Hematopoietic multipotent progenitor cell treated with erythropoietin and hydrocortisone succinate and interleukin-3 and kit ligand, for 17 days (in vitro differentiated cells): ENCODE results near the gene ZFP42.
"Not testable (repeated sequence)": the region's sequence is repeated elsewhere in the genome, so short reads cannot be mapped to it uniquely, and the experiment has no call there.

Experiments
- DNase-seq: peaks from one replicate; pipeline ENCODE4 v3.0.0-alpha.2; 2015; ENCODE audit warnings: low spot score

ZFP42 gene

DNA sequence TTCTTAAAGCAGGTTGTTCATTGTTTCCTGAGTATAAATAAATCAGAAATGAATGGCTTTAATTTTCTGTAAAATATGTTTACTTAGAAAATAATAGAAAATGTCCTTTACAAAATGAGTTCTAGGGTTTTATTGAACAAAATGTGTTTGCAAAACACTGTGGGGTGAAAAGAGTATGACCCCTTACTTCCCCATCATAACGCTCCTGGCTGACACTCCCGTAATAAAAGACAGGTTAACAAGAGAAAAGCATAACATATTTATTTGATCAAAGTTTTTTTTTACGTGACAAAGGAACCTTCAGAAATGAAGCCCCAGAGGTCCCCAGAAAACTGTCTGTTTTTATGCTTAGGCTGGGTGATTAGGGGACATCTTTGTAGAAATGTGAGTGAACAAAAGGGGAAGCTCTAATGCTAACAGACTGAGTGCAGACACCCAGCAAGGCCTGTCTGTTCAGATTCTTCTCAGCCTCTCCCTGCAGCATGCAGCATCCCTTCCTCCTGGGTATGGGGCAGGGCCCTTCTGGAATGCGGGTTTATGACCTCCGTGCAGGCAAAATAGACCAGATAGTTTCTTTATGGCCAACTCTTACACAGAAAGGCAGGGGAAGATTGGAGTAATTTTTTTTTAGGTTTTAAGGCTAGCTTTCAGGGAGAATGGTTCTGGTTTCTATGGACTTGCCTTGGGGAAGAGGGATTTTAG is 26.1 kb downstream of the ZFP42 start:
- DNase-seq, result no peak

DNA sequence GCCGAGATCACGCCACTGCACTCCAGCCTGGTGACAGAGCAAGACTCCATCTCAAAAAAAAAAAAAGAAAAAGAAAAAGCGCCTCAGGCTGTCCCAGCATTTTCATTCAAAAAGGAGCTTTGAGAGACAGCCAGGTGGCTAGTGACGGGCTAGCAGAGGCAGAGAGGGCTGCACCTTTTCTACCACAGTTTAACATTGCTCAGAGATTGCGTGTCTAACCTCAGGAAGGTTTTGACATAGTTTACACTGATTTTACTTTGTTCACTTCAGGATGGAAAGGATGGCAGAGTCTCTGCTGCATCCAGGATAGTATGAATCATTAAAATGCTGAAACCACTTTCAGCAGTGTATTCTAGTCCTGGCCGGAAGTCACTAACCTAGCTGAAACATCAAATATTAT is 28.1 kb downstream of the ZFP42 start:
- DNase-seq, result no peak

DNA sequence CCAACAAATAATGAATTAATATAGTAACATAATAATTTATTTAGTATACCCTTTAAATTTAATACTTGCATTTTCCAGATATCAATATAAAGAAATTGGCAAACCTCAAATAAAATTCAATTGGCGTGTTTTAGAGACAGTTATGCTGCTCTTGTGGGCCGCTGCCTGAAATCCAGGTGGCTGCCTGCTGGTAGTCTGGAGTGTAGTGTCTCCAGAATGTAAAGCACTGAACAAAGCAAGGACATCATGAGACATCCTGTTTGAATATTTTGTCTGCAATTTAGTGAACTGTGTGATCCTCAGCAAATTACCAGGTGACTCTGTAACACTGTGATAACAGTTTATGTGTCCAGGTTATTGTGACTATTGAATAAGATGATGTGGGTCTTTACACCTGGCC is 29.9 kb downstream of the ZFP42 start:
- DNase-seq, result no peak

DNA sequence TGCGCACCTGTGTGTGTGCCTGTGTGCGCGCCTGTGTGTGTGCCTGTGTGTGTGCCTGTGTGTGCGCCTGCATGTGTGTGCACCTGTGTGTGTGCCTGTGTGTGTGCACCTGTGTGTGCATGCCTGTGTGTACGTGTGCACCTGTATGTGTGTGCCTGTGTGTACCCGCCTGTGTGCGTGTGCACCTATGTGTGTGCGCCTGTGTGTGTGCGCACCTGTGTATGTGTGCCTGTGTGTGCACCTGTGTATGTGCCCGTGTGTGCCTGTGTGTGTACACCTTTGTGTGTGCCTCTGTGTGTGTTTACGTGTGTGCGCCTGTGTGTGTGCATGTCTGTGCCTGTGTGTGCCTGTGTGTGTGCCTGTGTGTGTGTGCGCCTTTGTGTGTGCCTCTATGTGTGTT is 33.5 kb downstream of the ZFP42 start:
- DNase-seq, result no peak

DNA sequence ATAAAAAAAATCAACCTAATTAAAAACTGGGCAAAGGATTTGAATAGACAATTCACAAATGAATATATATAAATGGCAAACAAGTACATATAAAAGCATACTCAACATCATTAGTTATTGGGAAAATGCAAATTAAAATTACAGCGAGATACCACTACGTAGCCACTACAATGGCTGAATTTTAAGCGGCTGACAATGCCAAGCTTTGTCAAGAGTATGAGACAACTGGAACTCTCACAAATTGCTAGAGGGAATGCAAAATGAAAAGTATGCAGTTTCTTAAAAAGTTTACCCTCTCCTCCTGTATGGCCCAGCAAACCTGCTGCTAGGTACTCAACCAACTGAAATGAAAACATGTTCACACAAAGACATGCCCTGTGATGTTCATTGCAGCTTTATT is 34.8 kb downstream of the ZFP42 start:
- no peak for DNase-seq

GRCh38 chr4:188031751-188032150 is 36.2 kb downstream of the ZFP42 start:
- DNase-seq, result no peak

DNA sequence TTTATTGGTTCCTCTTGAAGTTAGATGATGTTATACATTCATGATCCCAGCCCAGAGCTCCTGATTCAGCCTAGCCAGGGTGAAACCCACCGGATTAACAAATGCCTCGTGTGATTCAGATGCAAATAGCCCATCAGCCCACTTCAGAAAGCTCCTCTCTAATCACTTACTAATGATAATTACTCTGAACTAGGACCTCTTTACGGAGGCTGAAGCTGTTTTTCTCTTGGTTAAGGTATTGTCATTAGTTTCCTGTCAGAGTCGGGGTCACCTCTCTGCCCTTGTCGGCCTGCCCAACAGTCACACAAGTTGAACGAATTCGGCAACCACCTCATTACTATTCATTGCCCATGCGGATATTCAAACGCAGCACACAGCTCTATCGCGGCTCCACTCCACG is 36.6 kb downstream of the ZFP42 start:
- no peak for DNase-seq

GRCh38 chr4:188032583-188032982 is 37.0 kb downstream of the ZFP42 start:
- no peak for DNase-seq

GRCh38 chr4:188037003-188037713 is 41.6 kb downstream of the ZFP42 start:
- no peak for DNase-seq

DNA sequence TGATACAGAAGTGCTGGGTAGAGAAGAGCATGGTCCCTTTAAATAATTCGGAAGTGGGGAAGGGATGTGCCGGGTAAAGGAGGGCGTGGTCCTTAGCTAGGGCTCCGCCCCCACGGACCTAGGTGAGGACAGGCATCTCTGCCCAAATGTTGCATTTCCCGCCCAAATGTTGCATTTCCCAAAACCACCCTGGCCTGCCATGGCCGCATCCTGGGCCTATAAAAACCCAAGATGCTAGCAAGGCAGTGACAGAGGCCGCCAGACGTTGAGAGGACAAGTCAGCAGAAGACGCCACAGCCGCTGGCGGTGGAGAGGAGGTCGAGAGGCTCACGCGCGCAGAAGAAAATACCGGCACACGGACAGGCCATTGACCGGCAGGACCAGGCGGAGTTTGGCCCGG is 46.1 kb downstream of the ZFP42 start:
- DNase-seq, result no peak

- DNase-seq, result no peak
These were observed 46.6 kb downstream of the ZFP42 start for GRCh38 chr4:188042191-188042590.

- no peak for DNase-seq
These were observed 47.6 kb downstream of the ZFP42 start for GRCh38 chr4:188043154-188043553.

DNA sequence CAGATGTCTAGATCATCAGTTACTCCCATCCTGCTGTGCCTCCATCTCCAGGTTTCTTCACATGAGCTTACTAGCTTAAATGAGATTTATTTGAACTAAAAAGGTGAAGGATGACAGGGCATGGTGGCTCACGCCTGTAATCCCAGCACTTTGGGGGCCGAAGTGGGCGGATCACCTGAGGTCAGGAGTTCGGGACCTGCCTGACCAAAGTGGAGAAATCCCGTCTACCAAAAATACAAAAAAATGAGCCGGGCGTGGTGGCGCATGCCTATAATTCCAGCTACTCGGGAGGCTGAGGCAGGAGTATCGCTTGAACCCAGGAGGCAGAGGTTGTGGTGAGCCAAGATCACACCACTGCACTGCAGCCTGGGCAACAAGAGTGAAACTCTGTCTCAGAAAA is 49.9 kb downstream of the ZFP42 start:
- DNase-seq, result not testable (repeated sequence)

- no peak for DNase-seq
These were observed 51.1 kb downstream of the ZFP42 start for GRCh38 chr4:188046657-188047056.

DNA sequence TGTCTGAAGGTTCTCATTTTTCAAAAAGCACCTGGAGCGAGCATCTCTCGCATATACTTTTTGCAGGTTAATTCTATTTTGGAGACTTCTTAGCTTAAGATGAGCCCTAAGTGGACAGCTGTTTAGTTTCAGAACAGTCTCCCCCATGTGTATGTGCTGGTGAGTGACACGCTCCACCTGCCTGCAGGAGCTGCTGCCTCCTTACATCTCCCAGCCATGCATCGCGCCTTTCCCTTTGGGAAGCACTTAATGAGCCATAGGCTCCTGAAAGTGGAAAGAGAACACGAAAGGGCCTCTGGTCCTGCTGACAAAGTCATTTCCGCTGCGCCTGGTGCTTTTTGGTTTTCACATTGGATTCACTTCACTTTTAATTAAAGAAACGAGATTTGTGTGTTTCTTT is 57.7 kb downstream of the ZFP42 start:
- DNase-seq, result no peak
